Globus pallidus (tissue), 1 donor: ENCODE results near the gene AIRE.
"Not testable (repeated sequence)": the region's sequence is repeated elsewhere in the genome, so short reads cannot be mapped to it uniquely, and the experiment has no call there.

ENCODE experiments used
- DNase-seq: peaks from one replicate; pipeline ENCODE4 v3.0.0-alpha.2; 2015; ENCODE audit warnings: low spot score

AIRE gene

GRCh38 chr21:44285138-44285992 lies at the start of gene AIRE:
Gene AIRE (plus strand): TSS chr21:44285876. CDS start chr21:44286007, 131 bp downstream.
- DNase-seq: no peak

DNA sequence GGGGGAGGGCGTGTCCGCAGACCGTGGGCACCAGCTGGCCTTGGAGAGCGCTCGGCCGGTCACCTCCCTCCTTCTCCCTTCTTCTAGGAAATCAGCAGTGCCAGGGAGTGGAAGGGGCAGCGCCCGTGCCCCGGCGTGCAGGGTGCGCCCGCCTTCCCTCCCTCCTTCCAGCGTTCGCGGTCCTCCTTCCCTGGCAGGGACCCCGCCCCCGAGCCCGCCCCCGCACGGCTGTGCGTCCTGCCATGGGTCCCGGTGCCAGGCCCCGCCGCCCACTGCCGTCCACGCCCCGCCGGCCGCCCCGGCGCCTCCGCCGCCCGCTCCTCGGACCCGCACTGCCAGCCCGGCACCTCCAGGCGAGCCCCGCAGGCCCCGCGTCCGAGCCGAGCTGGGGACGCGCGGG lies 45.3 kb upstream of the AIRE start:
- not testable (repeated sequence) for DNase-seq

DNA sequence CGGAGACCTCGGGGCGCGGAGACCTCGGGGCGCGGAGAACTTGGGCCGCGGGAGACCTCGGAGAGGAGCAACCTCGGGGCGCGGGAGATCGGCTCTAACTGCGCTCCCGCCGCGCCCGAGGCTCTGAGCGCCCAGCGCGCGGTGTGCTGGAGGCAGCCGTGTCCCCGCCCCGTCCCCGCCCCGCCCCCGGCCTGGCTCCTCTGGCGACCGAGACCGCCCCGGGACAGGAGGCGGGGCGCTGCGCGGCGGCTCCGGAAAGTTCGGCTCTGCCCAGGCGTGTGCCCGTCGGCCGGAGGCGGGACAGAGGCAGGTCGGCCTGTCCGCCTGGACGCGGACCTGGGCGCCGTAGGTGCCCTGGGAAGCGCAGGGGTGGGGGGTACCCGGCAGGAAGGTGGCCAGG lies 44.8 kb upstream of the AIRE start, which contains the start of gene ICOSLG:
TSS of gene ICOSLG (minus strand) at position 102 of the 400 bp plus-strand sequence. CDS start 126 bp downstream, outside the sequence.
- DNase-seq: not testable (repeated sequence)

- DNase-seq: not testable (repeated sequence)
Measured at GRCh38 chr21:44241281-44241680, 44.4 kb upstream of the AIRE start.

- not testable (repeated sequence) for DNase-seq
Measured at GRCh38 chr21:44243980-44244379, 41.7 kb upstream of the AIRE start.

DNA sequence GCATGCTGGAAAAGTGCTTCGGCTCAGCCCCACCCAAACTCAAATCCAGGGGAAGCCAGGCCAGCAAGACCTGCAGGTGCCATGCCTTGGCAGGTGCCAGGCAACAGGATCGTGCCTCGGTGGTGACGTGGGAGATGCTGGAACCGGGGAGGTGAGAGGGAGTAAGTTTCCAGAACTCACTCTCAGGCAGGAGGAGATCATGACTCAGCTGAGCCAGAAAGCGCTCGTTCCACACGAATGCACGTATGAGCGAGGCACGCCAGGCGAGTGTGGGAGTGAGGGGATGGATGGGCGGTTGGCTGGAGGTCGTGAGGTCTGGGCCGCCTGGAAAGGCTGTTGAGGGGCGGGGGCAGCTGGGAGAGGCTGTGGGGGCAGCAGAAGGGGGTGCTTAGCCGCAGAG lies 37.8 kb upstream of the AIRE start:
- DNase-seq: not testable (repeated sequence)

GRCh38 chr21:44249204-44250037 lies 36.3 kb upstream of the AIRE start:
- DNase-seq: not testable (repeated sequence)

GRCh38 chr21:44253832-44254710 lies 31.6 kb upstream of the AIRE start:
- no peak for DNase-seq

DNA sequence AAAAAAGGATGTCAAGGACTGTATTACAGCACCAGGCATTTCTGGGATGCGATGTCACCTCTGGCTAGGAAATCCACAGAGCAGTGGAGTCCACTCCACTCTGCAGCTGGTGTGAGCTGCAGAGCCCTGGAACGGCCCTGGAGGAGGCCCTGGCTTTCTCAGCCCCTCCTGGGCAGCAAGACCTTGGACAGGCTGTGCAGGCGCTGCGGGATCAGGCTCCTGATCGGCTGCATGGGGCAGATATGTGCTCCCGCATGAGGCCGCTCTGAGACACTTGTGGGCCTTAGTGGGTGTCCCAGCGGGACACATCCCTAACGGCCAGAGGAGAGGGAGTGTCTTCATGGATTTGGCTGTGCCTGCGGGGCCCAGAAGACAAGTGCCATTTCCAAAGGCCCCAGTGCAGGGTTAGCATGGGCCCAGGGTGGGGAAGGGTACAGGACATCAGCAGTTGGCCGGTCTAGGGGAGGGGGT lies 30.1 kb upstream of the AIRE start:
- DNase-seq: no peak

DNA sequence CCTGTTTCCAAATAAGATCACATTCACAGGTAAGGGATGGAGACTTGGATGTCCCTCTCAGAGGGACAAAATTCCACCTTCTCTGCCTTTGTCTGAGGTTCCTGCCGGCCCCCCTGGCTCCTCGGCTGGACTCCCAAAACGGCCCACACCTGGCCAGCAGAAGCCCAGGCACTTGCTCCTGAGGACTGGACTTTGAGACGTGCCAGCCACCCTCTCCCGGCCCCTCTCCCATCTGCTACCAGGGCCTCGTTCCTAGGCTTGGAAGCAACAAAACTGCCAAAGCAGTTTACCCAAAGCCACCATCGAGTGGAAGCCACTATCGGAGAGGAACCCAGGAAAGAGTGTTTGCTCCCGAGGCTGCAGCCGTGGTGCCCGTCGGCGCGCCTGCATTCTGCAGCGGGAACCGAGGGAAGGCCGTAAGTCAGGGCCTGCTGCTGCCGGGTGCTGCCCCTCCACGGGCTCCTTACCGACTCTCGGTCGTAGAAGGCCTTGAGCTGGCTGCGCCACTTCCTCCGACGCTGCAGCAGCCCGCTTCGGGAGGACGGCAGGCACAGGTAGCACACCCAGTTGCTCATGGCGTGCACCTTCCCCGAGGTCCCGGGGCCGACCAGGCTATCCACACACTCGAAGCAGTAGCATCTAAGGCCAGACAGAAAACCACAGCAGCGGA lies 27.5 kb upstream of the AIRE start:
- DNase-seq: no peak

- DNase-seq: no peak
Measured at GRCh38 chr21:44259082-44259705, 26.5 kb upstream of the AIRE start.

GRCh38 chr21:44260066-44260465 lies 25.6 kb upstream of the AIRE start:
- DNase-seq: no peak

GRCh38 chr21:44260791-44261631 lies 24.7 kb upstream of the AIRE start:
- no peak for DNase-seq

DNA sequence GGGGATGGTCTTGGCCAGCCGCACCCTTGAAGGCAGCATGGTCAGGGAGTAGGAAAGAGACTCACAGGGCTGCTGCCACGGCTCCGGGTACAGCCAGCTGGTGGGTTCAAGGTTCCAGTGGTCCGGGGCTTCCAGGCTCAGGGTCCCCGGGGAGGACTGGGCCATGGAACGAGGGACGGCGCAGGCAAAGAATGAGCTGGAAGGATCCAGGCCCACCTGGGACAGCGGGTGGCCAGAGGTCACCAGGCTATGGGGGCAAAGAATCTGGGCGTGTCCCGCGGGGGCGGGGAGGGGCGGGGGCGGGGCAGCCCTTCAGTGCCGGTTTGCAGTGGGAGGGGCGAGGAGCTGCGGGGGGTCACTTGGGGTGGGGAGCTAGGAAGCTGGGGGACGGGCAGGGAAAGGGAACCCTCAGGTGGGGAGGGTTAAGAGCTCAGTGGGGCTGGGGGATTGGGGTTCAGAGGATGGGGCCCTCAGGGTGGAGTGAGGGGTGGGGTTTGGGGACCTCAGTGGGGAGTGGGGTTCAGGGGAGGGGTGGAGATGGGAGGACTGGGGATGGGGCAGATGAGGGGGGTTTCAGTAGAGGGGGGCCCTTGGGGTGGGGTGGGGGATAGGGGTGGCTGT lies 23.9 kb upstream of the AIRE start, which contains the start of gene DNMT3L:
TSS of gene DNMT3L (minus strand) at position 223 of the 621 bp plus-strand sequence. CDS start 638 bp downstream, outside the sequence.
- DNase-seq: no peak

DNA sequence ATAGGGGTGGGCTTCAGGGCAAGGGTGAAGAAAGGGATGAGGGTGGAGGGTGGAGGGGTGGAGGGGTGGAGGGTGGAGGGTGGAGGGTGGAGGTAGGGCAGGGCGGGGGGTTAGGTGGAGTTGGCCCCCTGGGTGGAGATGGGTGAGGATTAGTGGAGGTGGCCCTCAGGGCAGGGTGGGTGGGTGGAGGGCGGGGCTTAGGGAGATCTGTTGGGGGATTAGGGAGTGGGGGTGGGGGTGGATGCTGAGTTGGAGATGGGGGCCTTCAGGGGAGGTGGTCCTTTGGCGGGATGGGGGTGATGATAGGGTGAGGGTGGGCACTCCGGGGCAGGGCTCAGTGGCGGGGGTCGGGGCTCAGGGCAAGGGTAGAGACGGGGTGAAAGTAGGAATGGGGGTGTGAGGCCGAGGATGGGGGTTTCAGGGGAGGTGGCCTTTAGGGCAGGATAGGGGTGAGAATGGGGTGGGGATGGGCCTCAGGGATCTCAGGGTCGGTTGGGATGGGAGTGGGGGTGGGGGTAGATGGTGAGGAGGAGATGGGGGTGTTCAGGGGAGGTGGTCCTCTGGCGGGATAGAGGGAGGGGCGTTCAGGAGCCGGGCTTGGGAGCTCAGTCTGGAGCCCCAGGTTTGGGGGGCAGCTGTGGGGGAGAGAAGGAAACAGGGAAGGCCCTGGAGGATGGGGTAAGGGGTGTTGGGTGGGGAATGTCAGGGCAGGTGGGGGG lies 23.2 kb upstream of the AIRE start:
- no peak for DNase-seq

GRCh38 chr21:44263221-44263760 lies 22.4 kb upstream of the AIRE start:
- DNase-seq: no peak

DNA sequence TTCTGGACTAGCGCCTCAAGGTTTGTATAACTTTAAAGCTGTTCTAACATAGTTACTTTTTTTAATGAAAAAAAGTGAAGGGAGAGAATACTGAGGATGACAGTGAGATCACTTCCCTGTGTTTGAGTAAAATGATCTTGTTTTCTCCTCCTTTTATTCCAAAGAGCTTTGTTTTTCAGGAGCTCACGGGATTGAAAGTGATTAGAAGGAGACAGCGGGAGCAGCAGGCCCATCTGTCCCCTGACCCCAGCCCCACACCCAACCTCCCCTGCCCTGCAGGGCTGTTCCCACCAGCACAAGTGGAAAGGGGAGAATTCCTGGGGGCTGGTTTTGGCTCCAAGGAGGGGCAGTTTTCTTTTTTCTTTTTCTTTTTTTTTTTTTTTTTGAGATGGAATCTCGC lies 21.9 kb upstream of the AIRE start:
- no peak for DNase-seq

- no peak for DNase-seq
Measured at GRCh38 chr21:44265734-44266270, 19.9 kb upstream of the AIRE start.
